BJ (cell line): ENCODE results near the gene TEX36. TPM values are rescaled to one million over a fixed set of nuclear protein-coding genes. Genes with fewer than 3 reads are reported as not detected.

ENCODE experiments used
- CTCF ChIA-PET: fragments of 350-600 bp; formaldehyde crosslinking; extraction: SDS; loops from one replicate; lab custom pipeline; 2021; ENCODE audit warnings: antibody characterized with exemption, inconsistent platforms; lab: Yijun Ruan, JAX
- POLR2A ChIA-PET: fragments of 300-600 bp; sonication (Branson Sonifier 250); formaldehyde crosslinking; extraction: SDS; loops from one replicate; lab custom pipeline; 2021; ENCODE audit warnings: antibody characterized with exemption; lab: Charles Lee
- DNase-seq: peaks from one replicate; pipeline ENCODE4 v3.0.0-alpha.2; 2011; ENCODE audit warnings: low read depth
- H3K27me3 ChIP-seq: 2 replicates; pipeline ENCODE4 v1.6.0; 2011; ENCODE audit warnings: low read length; ENCODE audit not compliant: control insufficient read depth, insufficient read depth
- H3K36me3 ChIP-seq: 2 replicates; pipeline ENCODE4 v1.5.1; 2011; ENCODE audit warnings: low read length; ENCODE audit not compliant: control insufficient read depth, insufficient read depth
- H3K4me3 ChIP-seq: 2 replicates; pipeline ENCODE4 v1.5.1; 2011; ENCODE audit warnings: low read depth, mild to moderate bottlenecking, control low read depth, low read length
- polyA minus RNA-seq: library from RNA; depleted of rRNA, polyadenylated mRNA; stranded (reverse); fragments of >200 nt; gene quantifications from 2 replicates; pipeline ENCODE4 v1.2.3, GENCODE V29; 2011; rRNA and poly(A)+ RNA removed
- polyA plus RNA-seq: library from polyadenylated mRNA; depleted of rRNA; stranded (reverse); fragments of >200 nt; gene quantifications from 2 replicates; pipeline ENCODE4 v1.2.3, GENCODE V29; 2011; rRNA removed
- TF ChIP-seq, protein P1 (sequence below): IDR thresholded peaks from 2 replicates; pipeline ENCODE4 v1.5.1; 2011; ENCODE audit warnings: low read depth, mild to moderate bottlenecking, control low read depth, inconsistent platforms, low read length, moderate library complexity; ENCODE audit not compliant: insufficient read depth

Gene TEX36
- polyA plus RNA-seq (0.11 TPM in 1 of 2 replicates, not detected in the other), polyA minus RNA-seq (not detected in 2 replicates)

DNA sequence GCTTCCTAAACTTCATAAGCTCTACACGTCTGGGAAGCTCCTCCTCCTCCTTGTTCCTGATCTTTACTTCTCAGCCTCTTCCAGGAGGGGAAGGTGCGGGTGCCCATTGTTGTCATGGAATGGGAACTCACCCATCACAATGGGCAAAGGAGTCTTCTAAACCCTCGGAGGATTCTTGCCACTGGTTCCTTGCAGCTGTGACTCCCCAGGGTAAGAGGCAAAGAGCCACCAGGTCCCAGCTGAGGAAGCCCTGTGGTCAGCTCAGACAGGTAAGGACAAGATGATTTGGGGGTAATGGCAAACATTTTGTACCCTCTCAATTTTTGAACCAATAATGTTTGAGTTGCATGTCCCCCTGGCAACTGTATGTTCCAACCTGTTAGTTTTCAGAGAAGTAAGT is at the start of gene TEX36:
TSS of gene TEX36 (minus strand) at position 101 of the 400 bp plus-strand sequence. CDS start 174 bp downstream, outside the sequence.
- TF ChIP-seq, protein P1, sequence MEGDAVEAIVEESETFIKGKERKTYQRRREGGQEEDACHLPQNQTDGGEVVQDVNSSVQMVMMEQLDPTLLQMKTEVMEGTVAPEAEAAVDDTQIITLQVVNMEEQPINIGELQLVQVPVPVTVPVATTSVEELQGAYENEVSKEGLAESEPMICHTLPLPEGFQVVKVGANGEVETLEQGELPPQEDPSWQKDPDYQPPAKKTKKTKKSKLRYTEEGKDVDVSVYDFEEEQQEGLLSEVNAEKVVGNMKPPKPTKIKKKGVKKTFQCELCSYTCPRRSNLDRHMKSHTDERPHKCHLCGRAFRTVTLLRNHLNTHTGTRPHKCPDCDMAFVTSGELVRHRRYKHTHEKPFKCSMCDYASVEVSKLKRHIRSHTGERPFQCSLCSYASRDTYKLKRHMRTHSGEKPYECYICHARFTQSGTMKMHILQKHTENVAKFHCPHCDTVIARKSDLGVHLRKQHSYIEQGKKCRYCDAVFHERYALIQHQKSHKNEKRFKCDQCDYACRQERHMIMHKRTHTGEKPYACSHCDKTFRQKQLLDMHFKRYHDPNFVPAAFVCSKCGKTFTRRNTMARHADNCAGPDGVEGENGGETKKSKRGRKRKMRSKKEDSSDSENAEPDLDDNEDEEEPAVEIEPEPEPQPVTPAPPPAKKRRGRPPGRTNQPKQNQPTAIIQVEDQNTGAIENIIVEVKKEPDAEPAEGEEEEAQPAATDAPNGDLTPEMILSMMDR: no peak
- no peak for DNase-seq
- ChIA-PET POLR2A (no interaction called here), CTCF (no interaction called here)
- no peak within 1 kb of the TSS for H3K4me3 ChIP-seq
- H3K27me3 ChIP-seq: no peaks in the 10 kb centered on the region; the same call in 1 of the 2 replicates
- no peaks in the 10 kb centered on the region for H3K36me3 ChIP-seq

DNA sequence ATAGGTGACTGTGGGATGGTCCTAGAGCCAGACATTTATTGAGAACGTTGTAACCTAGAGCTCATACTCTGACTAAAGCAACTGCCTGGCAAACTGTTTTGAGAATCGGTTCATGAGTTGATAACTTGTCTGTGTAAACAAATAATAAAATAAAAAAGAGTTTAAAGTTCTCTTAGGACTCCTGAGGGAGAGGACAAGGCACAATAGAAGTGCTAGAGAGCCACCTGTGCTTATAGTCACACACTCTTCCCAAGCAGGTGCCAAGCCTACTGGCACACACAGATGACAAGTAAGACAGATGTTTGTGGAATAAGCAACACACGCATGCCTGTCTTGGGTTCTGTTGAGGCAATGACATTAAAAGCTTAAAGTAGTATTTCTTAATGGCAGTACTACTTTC is 44.5 kb upstream of the TEX36 start:
- ChIA-PET POLR2A (no interaction called here), CTCF (no interaction called here)
- Histone ChIP-seq H3K36me3 (peaks cover 16% of the 10 kb centered on the region), H3K27me3 (no peaks in the 10 kb centered on the region), H3K4me3 (no peak overlapping the region)
- TF ChIP-seq, protein P1: no peak
- no peak for DNase-seq

- TF ChIP-seq, protein P1: no peak
- Histone ChIP-seq H3K4me3 (no peak overlapping the region), H3K36me3 (peaks cover 16% of the 10 kb centered on the region), H3K27me3 (no peaks in the 10 kb centered on the region)
- CTCF ChIA-PET: interaction anchor here (0.6 kb wide), 1 partner anchor 11 kb away, joined by 3 read pairs; no protein-coding TSS in a partner anchor
- no peak for DNase-seq
- POLR2A ChIA-PET: no interaction called here
These were observed 44.0 kb upstream of the TEX36 start for GRCh38 chr10:125726914-125727313.

- Histone ChIP-seq H3K27me3 (no peaks in the 10 kb centered on the region), H3K4me3 (no peak overlapping the region), H3K36me3 (peaks cover 11% of the 10 kb centered on the region)
- DNase-seq: no peak
- TF ChIP-seq, protein P1: no peak
- CTCF ChIA-PET: interaction anchor here (0.7 kb wide), 1 partner anchor 701 kb away, joined by 4 read pairs; no protein-coding TSS in a partner anchor
- POLR2A ChIA-PET: no interaction called here
These were observed 39.8 kb upstream of the TEX36 start for GRCh38 chr10:125722811-125723210.

DNA sequence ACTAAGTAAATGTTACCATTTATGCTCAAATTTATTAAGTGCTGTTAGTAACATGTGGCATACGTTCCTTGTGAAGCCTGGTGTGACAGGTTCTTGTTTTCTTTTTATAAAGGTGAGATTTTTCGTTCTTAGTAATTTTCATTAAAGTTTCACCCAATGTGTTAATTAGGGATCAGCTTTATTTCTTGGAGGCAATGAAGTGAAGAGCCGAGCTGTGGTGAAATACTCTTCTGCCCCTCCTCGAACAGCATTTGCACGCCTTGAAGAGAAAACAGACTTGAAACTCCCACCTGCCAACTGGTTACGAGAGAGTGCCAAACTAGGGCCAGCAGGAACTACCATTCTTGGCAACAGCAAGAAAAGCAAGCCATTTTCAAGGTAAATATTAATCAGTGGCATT is 38.1 kb upstream of the TEX36 start:
- Histone ChIP-seq H3K4me3 (no peak overlapping the region), H3K36me3 (peaks cover 4% of the 10 kb centered on the region), H3K27me3 (no peaks in the 10 kb centered on the region)
- ChIA-PET POLR2A (no interaction called here), CTCF (no interaction called here)
- DNase-seq: no peak
- TF ChIP-seq, protein P1: no peak
